HG02588 (cell line): ENCODE measurements around the gene TUBA3E.
"Not testable (repeated sequence)": the region's sequence is repeated elsewhere in the genome, so short reads cannot be mapped to it uniquely, and the experiment has no call there.

Experiments used
- ATAC-seq: cut with Tn5 transposase; IDR thresholded peaks from one replicate; pipeline ENCODE4 v1.9.1; 2021; ENCODE audit warnings: mild to moderate bottlenecking, moderate library complexity; ENCODE audit not compliant: unreplicated experiment

Gene TUBA3E

DNA sequence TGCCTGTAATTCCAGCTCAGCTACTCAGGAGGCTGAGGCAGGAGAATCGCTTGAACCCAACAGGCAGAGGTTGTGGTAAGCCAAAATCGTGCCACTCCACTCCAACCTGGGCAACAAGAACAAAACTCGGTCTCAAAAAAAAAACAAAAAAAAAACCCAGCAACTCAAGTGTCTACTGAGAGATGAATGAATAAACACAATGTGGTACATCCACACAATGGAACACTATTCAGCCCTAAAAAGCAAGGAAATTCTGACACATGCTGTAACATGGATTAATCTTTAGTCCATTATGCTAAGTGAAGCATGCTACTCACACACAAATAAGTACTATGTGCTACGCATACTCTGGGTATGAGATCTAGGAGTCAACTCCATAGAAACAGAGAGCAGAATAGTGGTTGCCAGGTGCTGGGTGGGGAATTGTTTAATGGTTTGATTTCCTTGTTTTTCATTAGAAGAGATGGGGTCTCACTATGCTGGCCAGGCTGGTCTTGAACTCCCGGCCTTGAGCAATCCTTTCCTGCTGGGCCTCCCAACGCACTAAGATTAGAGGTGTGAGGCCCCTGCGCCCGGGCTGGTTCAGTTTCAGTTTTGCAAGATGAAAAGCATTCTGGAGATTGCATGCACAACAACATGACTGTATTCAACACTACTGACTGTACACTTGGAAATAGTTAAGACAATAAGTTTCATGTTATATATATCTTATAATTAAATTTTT, 32.8 kb downstream of the TUBA3E start:
- ATAC-seq, result no peak

DNA sequence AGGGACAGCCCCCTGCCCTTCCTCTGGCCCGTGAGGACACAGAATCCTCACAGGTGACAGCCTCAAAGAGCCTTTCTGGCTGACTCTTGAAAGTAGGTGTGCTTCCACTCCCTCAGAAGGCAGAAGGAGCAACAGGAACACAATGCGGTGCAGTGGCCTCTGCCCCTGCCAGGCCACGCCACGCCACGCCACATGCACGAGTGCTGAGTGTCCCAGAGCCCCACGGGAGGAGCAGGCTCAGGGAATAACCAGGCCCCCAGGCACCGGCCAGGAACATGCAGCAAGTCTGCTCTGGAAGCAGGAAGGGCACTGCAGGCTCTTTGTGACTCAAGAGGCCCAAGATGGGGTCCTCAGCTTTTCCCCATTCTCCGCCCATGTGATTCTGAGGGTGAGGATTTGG, 35.3 kb downstream of the TUBA3E start:
- no peak for ATAC-seq

DNA sequence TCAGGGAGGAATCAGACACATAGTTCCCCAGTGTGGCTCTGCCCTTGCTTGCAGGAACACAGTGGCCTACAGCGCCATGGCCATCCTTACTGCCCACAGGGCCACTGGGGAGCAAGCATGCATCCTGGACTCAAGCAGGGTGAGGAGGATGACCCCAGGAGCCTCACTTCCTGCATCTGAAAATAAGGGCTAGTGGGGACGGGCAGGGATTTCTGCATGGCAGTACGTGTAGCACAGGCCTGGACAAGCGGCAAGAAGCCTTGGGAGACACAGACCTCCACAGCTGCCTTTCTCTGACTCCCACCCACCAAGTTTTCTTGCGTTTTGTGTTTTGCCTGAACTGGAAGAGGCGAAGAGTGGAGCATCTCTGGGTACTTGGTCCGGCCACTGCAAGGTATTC, 35.8 kb downstream of the TUBA3E start:
- ATAC-seq, result not testable (repeated sequence)

DNA sequence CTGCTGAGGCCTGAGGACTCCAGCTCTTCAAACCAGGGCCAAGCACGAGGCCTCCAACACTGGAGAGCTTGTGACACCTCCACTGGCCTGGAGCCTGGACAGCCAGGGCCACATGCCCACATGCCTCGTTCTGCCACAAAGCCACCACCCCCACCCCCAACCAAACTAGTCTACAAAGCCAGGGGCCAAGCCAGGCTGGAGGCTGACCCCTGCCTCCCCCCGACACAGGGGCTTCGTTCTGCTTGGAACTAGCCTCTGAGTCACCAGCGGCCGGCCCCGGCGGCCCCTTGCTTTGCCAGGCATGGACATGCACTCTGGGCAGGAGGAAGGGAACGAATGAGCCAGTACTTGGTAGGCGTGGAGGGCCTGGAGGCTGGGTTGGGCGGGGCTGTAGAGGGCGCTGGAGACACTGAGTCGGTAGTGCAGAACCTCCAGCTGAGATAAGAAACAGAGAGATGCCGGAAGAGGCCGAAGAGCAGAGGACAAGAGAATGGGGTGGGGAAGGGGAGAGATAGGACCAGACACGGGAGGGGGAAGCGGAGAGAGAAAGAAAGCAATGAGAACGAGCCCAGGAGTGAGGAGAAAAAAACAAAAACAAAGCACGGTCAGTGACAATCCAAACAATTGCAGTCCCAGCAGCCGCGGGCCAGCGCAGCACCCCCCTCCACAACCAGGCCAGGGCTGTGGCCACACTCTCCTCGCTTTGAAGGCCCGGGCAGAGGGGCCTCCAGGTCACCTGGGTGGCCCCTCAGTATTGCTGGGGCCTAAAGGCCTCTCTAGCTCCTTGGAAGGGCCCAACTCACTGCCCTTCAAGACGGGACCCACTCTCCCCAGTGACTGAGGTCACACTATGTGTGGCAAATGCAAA, 37.2 kb downstream of the TUBA3E start:
- not testable (repeated sequence) for ATAC-seq

DNA sequence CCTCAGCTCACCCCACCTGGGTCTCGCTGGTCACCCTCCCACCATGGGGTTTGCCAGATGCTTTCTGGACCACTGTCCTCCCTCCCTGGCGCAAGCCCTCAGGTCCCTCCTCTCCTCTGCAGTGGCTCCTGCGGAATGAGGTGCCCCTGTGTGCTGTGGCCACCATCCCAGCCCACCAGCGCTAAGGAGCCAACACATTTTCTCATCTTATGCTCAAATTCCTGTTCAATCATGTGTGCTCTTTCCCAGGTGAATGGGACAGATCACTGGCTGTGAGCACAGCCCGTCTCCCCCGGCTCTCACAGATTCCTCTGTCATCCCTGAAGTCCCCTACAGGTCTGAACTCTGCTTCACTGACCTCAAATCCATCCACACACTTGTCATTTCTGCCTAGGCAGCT, 38.1 kb downstream of the TUBA3E start:
- no peak for ATAC-seq

DNA sequence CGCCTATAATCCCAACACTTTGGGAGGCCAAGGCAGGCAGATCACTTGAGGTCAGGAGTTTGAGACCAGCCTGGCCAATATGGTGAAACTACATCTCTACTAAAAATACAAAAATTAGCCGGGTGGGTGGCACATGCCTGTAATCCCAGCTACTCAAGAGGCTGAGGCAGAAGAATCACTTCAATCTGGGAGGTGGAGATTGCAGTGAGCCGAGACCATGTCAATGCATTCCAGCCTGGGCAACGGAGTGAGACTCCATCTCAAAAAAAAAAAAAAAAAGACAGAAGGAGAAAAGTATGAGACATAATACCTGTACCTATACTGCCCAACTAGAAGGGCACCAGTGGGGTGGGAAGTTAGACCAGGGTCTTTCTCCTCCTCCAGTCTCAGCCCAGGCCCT, 38.9 kb downstream of the TUBA3E start:
- not testable (repeated sequence) for ATAC-seq

DNA sequence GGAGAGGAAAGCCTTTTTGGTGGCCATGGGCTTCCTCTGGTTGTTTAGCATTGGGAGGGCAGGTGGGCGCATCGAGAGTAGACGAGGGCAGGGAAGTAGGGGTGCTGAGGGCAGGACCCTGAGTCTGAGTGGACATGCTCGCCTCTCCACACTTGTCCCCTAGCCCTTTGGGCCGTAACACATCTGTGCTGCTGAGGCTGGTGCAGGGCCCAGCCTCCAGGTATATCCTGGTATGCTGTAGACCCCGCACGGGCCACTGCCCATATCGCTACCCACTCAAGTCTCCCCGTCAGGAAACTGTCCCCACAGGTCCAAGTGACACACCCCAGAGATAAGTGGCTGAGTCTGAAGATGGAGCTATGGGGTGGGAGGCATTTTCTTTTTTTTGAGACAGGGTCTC, 39.6 kb downstream of the TUBA3E start:
- ATAC-seq, result no peak

DNA sequence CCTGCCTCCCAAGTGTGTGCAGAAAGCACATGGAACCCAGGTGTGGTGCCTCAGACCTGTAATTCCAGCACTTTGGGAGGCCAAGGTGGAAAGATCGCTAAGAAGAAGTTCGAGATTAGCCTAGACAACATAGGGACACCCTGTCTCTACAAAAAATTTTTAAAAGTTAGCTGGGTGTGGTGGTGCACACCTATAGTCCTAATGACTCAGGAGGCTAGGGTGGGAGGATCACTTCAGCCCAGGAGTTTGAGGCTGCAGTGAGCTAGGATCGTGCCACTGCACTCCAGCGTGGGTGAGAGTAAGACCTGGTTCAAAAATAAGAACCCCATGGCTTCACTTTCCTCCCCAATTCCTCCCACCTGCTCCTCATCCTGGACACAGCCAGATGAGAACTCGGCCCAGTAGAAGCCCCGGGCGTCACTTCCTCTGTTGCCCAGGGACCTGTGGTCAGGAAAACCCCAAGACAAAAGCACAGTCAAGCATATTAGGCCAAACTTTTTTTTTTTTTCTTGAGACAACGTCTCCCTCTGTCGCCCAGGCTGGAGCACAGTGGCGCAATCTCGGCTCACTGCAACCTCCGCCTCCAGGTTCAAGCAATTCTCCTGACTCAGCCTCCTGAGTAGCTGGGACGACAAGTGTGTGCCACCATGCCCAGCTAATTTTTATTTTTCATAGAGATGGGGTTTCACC, 40.3 kb downstream of the TUBA3E start:
- peak; percentile 76 for ATAC-seq

DNA sequence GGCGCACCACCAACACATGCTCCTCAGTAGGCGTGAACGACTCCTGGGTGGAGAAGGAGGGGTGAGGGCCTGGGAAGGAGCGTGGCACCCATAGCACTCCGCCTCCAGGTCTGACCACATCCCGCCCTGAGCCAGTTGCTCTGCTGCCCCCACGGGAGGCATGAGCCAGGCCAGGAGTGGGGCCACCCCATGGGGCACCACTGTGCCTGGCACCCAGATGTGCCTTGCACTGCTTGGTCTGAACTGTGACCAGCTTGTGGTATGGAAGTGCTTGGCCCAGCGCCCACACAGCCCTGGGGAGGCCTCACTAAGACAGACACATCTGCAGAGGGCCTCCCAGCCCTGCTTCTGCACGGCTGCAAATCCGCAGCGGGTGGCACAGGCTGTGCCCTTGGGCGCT, 40.9 kb downstream of the TUBA3E start:
- peak; percentile 47 for ATAC-seq

DNA sequence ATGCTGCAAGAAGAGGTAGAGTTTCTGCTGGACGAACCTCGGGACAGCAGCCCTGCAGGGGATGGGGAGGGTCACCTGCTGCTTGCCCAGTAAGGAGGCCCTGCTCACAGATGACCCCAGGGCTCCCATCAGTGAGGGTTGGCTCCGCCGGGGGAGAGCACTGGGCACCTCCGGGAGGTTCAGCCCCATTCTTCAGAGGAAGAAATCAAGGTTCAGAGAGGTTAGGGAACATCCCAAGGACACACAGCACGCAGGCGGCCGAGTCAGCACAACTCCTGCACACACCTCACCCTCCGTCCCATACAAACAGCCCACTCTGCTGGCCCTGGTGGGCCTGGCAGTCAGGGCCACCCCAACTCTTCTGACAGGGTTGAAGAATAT, 41.6 kb downstream of the TUBA3E start:
- no peak for ATAC-seq

DNA sequence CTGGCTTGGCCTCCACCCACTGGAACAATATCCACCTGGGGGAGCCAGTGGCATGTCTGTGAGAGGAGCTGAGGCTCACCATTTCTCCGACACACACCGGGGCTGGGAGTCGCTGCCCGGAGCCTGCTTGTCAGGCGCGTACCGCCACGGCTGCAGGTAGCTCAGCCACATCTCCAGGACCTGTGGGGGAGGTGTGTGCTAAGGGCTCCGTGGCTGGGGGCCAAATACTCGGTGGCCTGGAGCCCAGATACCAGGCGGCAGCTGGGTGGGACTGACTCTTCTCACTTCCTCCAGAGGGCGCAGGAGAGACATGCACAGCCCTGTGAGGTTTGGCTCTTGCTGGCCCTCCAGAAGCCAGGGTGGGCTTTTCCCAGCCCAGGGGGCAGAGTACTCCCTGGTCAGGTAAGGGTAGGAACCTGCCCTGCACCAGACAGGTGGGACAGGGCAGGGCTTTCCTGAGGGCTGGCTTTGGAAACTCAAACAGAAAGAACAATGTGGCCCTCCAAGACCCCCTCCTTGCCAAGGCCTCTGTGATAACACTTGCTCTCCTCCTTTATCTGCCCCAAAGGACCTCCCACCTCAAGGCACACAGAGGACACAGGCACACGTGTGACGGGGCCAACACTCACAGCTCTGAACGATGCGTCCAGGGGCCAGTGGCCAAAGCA, 42.1 kb downstream of the TUBA3E start:
- ATAC-seq, result not testable (repeated sequence)

DNA sequence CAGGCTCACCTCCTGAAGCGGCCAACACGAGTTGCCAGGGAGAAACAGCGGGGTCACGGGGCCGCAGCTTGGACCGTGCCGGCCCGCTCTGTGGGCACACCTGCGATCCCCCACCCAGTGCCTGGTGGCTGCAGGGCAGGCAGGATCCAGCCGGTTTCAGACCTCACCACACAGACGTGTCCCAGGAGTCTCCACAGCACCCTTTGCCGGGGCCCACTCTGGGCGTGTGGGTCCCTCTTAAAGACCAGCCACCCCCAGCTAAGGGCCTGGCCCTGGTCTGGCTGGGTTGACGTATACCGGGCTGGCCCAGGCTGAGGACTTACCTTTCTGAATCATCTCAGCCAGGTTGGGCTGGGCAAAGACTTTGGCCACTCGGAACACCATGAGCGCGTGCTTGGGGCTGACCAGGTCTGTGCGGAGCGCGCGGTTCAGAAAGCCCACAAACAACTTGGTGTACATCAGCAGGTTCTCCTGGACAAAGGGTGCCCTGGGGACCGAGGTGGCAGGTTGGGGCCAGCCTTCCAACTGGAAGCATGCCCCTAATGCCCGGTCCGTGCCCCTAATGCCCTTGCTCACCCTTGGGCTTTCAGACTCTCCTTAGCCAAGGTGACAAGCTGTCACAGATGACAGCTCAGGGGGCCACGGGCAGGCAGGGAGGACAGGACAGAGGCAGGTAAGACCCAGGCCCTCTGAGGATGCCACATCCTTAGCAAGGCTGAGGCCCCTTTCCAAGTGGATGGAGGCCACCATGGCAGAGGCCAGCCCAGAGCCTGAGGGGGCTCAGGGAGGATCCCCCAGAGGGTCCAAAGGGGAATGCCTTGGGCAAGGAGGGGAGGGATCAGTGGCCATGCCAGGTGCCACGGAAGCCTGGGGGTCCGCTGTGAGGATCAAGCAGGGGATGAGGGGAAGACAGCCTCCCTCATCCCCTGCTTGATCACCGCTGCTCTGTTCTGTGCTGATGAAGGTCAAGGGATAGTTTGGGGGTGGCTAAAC, 43.2 kb downstream of the TUBA3E start:
- ATAC-seq, result no peak

DNA sequence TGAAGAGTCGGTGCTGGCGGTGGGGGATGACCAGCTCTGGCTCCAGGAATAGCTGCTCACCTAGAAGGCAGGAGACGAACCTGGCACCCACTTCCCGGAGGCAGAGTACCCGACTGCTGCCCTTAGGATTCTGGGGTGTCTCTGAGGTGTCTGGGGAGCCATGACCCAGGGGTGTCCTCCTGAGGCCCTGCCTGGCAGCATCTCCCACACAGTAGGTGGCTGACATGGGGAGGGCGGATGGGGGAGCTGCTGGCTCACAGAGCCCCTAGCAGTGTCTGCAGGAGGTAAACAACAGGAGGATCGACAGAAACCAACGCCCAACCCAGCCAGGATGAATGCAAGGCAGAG, 43.8 kb downstream of the TUBA3E start:
- not testable (repeated sequence) for ATAC-seq

DNA sequence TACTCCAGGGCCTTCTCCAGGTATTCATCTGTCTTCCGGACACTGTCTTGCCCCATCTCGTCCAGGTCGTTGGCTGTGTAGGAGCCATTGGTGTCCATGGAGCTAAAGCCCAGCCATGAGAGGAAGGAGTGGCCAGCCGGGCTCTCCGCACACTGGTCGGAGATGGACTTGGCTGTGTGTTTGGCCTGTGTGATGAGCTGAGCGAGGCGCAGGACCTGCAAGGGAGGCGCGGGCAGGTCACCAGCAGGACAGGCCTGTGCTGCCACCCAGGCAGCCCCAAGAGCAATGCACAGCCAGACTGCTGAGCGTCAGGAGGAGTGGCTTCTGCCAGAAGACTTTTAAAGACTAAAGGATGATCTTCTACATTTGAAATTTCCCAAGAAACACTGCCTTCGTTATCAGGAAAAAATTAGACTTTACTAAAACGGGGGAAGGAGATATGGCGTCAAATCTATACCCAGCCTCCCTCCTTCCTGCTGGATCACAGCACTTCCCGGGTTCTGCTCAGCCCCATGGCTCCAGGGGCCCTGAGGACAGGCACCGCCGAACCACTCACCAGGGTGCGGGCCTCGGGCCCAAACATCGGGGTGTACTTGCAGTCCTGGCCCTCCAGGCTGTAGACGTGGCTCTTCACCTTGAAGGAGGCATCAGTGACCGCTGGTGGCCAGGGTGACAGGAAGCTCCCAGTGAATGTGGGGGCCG, 44.4 kb downstream of the TUBA3E start:
- ATAC-seq, result not testable (repeated sequence)

DNA sequence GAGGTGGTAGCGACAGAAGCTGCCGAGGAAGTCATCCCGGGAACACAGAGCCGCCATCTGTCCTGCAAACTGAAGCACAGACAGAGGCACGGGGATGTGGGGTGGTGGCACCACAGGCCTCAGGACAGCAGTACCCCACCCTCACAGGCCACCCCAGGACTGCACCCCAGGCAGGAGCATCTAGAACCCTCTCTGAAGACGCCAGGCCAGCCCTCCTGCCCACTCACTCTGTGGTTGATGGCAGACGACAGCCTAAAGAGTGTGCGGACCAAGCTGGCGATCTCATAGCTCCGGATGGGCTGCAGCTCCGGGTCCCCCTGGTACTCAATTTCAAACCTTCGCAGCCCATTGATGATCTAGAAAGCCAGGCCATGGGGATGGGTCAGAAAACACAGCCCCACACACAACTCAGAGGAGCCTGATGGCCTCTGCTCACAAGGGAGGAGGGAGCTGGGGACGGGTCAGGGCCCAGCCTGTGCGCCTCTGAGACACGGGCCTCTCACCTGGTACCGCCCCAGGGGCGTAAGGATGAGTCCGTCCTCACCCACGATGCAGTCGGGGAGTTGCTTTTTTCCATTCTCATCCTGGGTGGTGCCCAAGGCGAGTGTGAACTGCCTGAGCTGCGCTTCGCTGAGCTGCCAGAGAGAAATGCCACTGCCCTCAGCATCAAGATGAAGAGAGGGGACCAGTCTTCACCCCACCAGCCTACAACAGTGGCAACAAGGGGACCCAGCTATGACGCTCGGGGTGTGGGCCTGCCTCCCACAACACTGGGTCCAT, 45.2 kb downstream of the TUBA3E start:
- no peak for ATAC-seq

DNA sequence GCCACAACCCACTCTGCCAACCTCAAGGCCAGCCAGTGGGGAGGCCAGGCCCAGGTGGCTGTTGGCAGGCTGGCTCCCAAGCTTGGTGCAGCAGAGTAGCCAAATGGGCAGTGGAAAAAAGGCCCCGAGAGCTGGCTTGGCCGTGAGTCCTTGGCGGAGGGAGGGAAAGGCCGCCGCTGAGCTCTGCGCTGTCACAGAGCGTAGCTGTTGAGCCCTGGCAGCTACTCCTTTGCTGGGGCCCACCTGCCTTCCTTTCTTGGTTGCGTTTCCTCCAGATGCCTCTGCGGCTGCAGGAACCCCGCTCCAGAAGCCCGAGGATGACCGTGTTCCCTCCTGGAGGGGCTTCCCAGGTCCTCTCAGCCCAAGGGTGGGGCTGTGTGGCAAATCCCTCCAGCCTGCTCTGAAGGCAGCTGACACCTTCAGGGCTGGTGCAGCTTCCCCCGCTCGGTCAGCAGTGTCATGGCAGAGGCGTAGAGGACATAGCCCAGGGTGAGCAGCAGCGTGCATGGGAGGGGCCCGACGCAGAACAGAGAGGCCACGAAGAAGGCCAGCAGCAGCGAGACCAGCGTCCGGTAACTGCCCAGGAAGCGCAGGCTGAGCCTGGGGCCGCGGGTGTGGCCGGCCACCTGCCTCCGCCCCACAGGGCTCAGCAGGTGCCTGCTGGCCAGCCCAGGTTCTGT, 46.0 kb downstream of the TUBA3E start:
- ATAC-seq, result not testable (repeated sequence)

DNA sequence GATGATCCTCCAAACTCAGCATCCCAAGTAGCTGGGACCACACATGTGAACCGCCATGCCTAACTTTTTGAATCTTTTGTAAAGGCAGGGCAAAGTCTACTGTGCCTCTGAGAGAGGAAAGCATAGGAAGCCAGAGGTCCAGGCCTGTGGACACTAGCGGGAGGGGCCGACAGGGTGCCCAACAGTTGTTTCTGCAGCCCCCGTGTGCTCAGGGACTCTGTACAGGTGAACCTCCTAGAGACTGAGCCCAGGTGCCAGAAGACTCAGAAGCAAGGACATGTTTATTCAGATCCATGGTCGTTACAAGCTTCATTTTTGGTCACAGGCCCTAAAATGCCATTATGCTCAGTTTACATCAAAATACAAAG, 47.1 kb downstream of the TUBA3E start:
- ATAC-seq, result not testable (repeated sequence)
